Neural cell (in vitro differentiated cells): ENCODE measurements around the gene SLC41A2. TPM values are rescaled to one million over a fixed set of nuclear protein-coding genes. Genes with fewer than 3 reads are reported as not detected.

Experiments
- H2AFZ ChIP-seq: fragments of 200-600, 300-800 bp; sonication (generic), shearing (Covaris generic); 2 replicates; pipeline ENCODE4 v1.6.0; 2014; ENCODE audit warnings: low read depth, mild to moderate bottlenecking, antibody characterized with exemption, low read length, moderate library complexity
- H3F3A ChIP-seq: fragments of 200-600 bp; shearing (Covaris generic); 2 replicates; pipeline ENCODE4 v1.6.1; 2016; ENCODE audit warnings: mild to moderate bottlenecking, moderate library complexity, mixed read lengths, antibody characterized with exemption, low read length; ENCODE audit not compliant: insufficient read depth, poor library complexity, severe bottlenecking
- H3K27ac ChIP-seq: fragments of 200-600, 300-800 bp; sonication (generic), shearing (Covaris generic); 2 replicates; pipeline ENCODE4 v1.5.1; 2014; ENCODE audit warnings: mild to moderate bottlenecking, low read length, moderate library complexity
- H3K27me3 ChIP-seq: fragments of 300-800, 200-600 bp; sonication (generic), shearing (Covaris generic); 2 replicates; pipeline ENCODE4 v1.6.0; 2014; ENCODE audit warnings: mild to moderate bottlenecking, low read depth, low read length, moderate library complexity; ENCODE audit not compliant: insufficient read depth
- H3K36me3 ChIP-seq: fragments of 300-800, 200-600 bp; sonication (generic), shearing (Covaris generic); 2 replicates; pipeline ENCODE4 v1.5.1; 2014; ENCODE audit warnings: mild to moderate bottlenecking, antibody characterized with exemption, low read length, moderate library complexity; ENCODE audit not compliant: insufficient read depth
- H3K4me2 ChIP-seq: fragments of 300-800, 200-600 bp; sonication (generic), shearing (Covaris generic); 2 replicates; pipeline ENCODE4 v1.6.0; 2014; ENCODE audit warnings: mild to moderate bottlenecking, low read length
- H3K4me3 ChIP-seq: fragments of 300-800, 200-600 bp; sonication (generic), shearing (Covaris generic); 2 replicates; pipeline ENCODE4 v1.5.1; 2014; ENCODE audit warnings: mild to moderate bottlenecking, low read length, moderate library complexity
- H3K79me2 ChIP-seq: fragments of 200-600 bp; shearing (Covaris generic); replicated peaks from 2 replicates; pipeline ENCODE4 v1.6.0; 2014; ENCODE audit warnings: mild to moderate bottlenecking, low read length, moderate library complexity; ENCODE audit not compliant: insufficient read depth
- H3K9ac ChIP-seq: fragments of 300-800, 200-600 bp; sonication (generic), shearing (Covaris generic); 2 replicates; pipeline ENCODE4 v1.6.1; 2016; ENCODE audit warnings: mild to moderate bottlenecking, low read length, mixed read lengths
- H3K9me2 ChIP-seq: fragments of 200-600 bp; shearing (Covaris generic); 2 replicates; pipeline ENCODE4 v1.6.1; 2016; ENCODE audit warnings: mild to moderate bottlenecking, low read length, mixed read lengths; ENCODE audit not compliant: insufficient read depth
- H3K9me3 ChIP-seq: fragments of 200-600, 300-800 bp; sonication (generic), shearing (Covaris generic); 2 replicates; pipeline ENCODE4 v1.6.1; 2016; ENCODE audit warnings: mild to moderate bottlenecking, mixed run types, low read length, moderate library complexity, mixed read lengths
- H4K20me1 ChIP-seq: fragments of 200-600 bp; shearing (Covaris generic); 2 replicates; pipeline ENCODE4 v1.6.1; 2016; ENCODE audit warnings: mild to moderate bottlenecking, mixed run types; ENCODE audit not compliant: insufficient read depth
- EP300 ChIP-seq: fragments of 450-650 bp; conservative IDR thresholded peaks from 2 replicates; pipeline ENCODE4 v1.6.1; 2014; ENCODE audit warnings: antibody characterized with exemption, mild to moderate bottlenecking, moderate library complexity; ENCODE audit not compliant: poor library complexity, severe bottlenecking
- EZH2 ChIP-seq: fragments of 200-600, 300-800 bp; shearing (Covaris generic), sonication (generic); IDR thresholded peaks from 2 replicates; pipeline ENCODE4 v1.6.1; 2014; ENCODE audit warnings: antibody characterized with exemption, low read length, borderline replicate concordance, mild to moderate bottlenecking; ENCODE audit not compliant: insufficient read depth, poor library complexity, severe bottlenecking
- MXI1 ChIP-seq: fragments of 450-650 bp; conservative IDR thresholded peaks from 2 replicates; pipeline ENCODE4 v1.6.1; 2014; ENCODE audit warnings: antibody characterized with exemption, mild to moderate bottlenecking; ENCODE audit not compliant: poor library complexity, severe bottlenecking
- POLR2AphosphoS5 ChIP-seq: IDR thresholded peaks from 2 replicates; pipeline ENCODE4 v1.6.1; 2012
- RAD21 ChIP-seq: fragments of 450-650 bp; conservative IDR thresholded peaks from 2 replicates; pipeline ENCODE4 v1.6.1; 2014; ENCODE audit warnings: antibody characterized with exemption, mild to moderate bottlenecking, moderate library complexity
- SMC3 ChIP-seq: fragments of 450-650 bp; conservative IDR thresholded peaks from 2 replicates; pipeline ENCODE4 v1.6.1; 2014; ENCODE audit warnings: antibody characterized with exemption, mild to moderate bottlenecking, moderate library complexity; ENCODE audit not compliant: poor library complexity
- TAF1 ChIP-seq: IDR thresholded peaks from 2 replicates; pipeline ENCODE4 v1.6.1; 2012; ENCODE audit warnings: low read depth
- polyA plus RNA-seq: library from polyadenylated mRNA; depleted of rRNA; stranded (reverse); fragments of >200 nt; gene quantifications from 2 replicates; pipeline ENCODE4 v1.2.3, GENCODE V29; 2014
- TF ChIP-seq, protein P1 (sequence below): fragments of 450-650 bp; IDR thresholded peaks from 2 replicates; pipeline ENCODE4 v1.5.1; 2014; ENCODE audit warnings: antibody characterized with exemption, mild to moderate bottlenecking, moderate library complexity; ENCODE audit not compliant: poor library complexity, severe bottlenecking
- TF ChIP-seq, protein P2 (sequence below): IDR thresholded peaks from 2 replicates; pipeline ENCODE4 v1.6.1; 2012; ENCODE audit warnings: borderline replicate concordance

The SLC41A2 gene
- polyA plus RNA-seq, 1 donor from 2014 or later = 26.1 TPM

GRCh38 chr12:104958805-104959334 is 780 bp upstream of the SLC41A2 start:
- no peaks in the 10 kb centered on the region for H3K36me3 ChIP-seq
- peak overlapping the region; percentile 78 for H3K4me3 ChIP-seq
- no peaks in the 10 kb centered on the region for H3K9me2 ChIP-seq
- H3F3A ChIP-seq = no peaks in the 10 kb centered on the region
- H3K79me2 ChIP-seq = peaks cover 11% of the 10 kb centered on the region
- H3K9ac ChIP-seq = peak overlapping the region; percentile 81
- H3K4me2 ChIP-seq = peak overlapping the region; percentile 56
- peak overlapping the region; percentile 51 for H3K27ac ChIP-seq
- peak overlapping the region; percentile 88 for H2AFZ ChIP-seq
- no peaks in the 10 kb centered on the region for H3K9me3 ChIP-seq
- H3K27me3 ChIP-seq = no peaks in the 10 kb centered on the region
- TF ChIP-seq, protein P1, sequence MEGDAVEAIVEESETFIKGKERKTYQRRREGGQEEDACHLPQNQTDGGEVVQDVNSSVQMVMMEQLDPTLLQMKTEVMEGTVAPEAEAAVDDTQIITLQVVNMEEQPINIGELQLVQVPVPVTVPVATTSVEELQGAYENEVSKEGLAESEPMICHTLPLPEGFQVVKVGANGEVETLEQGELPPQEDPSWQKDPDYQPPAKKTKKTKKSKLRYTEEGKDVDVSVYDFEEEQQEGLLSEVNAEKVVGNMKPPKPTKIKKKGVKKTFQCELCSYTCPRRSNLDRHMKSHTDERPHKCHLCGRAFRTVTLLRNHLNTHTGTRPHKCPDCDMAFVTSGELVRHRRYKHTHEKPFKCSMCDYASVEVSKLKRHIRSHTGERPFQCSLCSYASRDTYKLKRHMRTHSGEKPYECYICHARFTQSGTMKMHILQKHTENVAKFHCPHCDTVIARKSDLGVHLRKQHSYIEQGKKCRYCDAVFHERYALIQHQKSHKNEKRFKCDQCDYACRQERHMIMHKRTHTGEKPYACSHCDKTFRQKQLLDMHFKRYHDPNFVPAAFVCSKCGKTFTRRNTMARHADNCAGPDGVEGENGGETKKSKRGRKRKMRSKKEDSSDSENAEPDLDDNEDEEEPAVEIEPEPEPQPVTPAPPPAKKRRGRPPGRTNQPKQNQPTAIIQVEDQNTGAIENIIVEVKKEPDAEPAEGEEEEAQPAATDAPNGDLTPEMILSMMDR = no peak
- TF ChIP-seq, protein P2, sequence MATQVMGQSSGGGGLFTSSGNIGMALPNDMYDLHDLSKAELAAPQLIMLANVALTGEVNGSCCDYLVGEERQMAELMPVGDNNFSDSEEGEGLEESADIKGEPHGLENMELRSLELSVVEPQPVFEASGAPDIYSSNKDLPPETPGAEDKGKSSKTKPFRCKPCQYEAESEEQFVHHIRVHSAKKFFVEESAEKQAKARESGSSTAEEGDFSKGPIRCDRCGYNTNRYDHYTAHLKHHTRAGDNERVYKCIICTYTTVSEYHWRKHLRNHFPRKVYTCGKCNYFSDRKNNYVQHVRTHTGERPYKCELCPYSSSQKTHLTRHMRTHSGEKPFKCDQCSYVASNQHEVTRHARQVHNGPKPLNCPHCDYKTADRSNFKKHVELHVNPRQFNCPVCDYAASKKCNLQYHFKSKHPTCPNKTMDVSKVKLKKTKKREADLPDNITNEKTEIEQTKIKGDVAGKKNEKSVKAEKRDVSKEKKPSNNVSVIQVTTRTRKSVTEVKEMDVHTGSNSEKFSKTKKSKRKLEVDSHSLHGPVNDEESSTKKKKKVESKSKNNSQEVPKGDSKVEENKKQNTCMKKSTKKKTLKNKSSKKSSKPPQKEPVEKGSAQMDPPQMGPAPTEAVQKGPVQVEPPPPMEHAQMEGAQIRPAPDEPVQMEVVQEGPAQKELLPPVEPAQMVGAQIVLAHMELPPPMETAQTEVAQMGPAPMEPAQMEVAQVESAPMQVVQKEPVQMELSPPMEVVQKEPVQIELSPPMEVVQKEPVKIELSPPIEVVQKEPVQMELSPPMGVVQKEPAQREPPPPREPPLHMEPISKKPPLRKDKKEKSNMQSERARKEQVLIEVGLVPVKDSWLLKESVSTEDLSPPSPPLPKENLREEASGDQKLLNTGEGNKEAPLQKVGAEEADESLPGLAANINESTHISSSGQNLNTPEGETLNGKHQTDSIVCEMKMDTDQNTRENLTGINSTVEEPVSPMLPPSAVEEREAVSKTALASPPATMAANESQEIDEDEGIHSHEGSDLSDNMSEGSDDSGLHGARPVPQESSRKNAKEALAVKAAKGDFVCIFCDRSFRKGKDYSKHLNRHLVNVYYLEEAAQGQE = no peak
- TF ChIP-seq MXI1 (no peak), TAF1 (no peak), EZH2 (no peak), RAD21 (no peak), POLR2AphosphoS5 (no peak), SMC3 (no peak), EP300 (no peak)
- no peaks in the 10 kb centered on the region for H4K20me1 ChIP-seq

DNA sequence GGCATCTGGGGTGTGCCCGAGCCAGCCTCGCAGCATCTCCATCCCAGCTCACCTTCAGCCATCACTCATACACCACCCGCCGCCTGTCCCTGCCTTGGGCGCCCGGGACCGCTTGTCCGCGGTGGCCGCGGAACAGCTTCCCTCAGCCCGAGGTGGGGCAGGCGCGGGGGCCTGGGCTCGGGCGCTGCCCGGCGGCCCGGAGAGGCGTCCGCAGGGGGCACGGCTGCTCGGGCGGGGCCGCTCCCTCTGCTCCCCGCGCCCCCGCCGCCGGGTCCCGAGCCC is 430 bp downstream of the SLC41A2 start:
- peak; percentile 12 for TF ChIP-seq EP300
- no peak for TF ChIP-seq RAD21
- TF ChIP-seq, protein P1 = no peak
- TF ChIP-seq EZH2 = no peak
- peak overlapping the region; percentile 81 for H3K9ac ChIP-seq
- H2AFZ ChIP-seq = peak overlapping the region; percentile 80
- no peaks in the 10 kb centered on the region for H3F3A ChIP-seq
- H3K27ac ChIP-seq = peak overlapping the region; percentile 56
- no peaks in the 10 kb centered on the region for H3K36me3 ChIP-seq
- H3K79me2 ChIP-seq = peaks cover 11% of the 10 kb centered on the region
- H4K20me1 ChIP-seq = no peaks in the 10 kb centered on the region
- peak overlapping the region; percentile 85 for H3K4me2 ChIP-seq
- H3K9me3 ChIP-seq = no peaks in the 10 kb centered on the region
- no peaks in the 10 kb centered on the region for H3K27me3 ChIP-seq
- no peaks in the 10 kb centered on the region for H3K9me2 ChIP-seq
- peak overlapping the region; percentile 78 for H3K4me3 ChIP-seq
